ENCODE results near the gene XNDC1N. TPM values are rescaled to one million over a fixed set of nuclear protein-coding genes. Genes with fewer than 3 reads are reported as not detected.

Gene XNDC1N
- total and polyA plus RNA-seq, 4 experiments from 2014 or later, result 4.3 to 26.2 (median 14.9) TPM

DNA sequence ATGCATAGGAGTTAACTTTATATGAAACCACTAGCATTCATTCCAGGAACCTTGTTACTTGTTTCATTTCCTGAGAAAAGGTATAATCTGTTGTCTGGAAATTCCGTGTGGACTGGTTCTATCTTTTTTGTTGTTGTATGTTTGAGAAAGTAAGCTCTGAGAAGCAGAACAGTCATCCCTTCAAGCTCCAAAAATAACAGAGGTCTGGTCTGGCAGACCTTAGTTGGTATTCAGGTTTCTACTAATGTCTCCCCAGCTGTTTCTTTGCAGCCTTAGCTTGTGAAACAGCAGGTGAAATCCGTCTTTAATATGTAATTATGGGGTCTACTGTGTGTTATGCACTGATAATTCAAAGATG lies 2.8 kb upstream of the XNDC1N start:
- H3K9me3 Mint-ChIP-seq, result no peaks in the 10 kb centered on the region

DNA sequence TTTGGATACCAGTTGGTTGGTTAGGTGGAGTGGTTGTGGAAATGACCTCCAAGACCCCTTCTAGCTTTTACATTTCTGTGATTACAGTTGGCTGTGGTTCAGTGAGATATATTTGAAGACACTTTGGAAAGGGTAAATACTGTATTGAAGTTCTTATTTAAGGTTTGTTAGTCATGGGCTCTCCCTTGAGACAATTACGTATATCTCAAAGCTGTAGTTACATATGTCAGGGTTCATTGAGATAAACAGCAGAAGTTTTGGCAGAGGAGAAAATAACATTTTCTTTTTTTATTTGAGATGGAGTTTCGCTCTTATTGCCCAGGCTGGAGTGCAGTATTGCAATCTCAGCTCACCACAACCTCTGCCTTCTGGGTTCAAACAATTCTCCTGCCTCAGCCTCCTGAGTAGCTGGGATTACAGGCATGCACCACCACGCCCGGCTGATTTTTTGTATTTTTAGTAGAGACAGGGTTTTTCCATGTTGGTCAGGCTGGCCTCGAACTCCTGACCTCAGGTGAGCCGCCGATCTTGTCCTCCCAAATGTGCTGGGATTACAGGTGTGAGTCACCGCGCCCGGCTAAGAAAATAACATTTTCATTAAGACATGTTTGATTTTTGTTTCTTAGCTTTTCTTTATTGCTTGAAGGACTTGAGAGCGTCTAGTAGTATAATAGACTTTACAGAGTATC lies 2.3 kb upstream of the XNDC1N start:
- Mint-ChIP-seq H3K27me3 (no peaks in the 10 kb centered on the region), H3K27ac (peak overlapping the region in 2 of 7 donors; percentile 1 to 43), H3K9me3 (no peaks in the 10 kb centered on the region), H3K4me1 (peaks cover 46 to 67% (median 55%) of the 10 kb centered on the region in 4 donors), H3K4me3 (peak overlapping the region; percentile 57 to 100 (median 98)), H3K36me3 (peaks cover 0 to 16% of the 10 kb centered on the region in 2 donors)
- H3K9me3 ChIP-seq (ENCODE audit: control insufficient read depth in 1 of 2, low read length in 2 of 2), result no peaks in the 10 kb centered on the region
- H3K36me3 ChIP-seq (ENCODE audit: insufficient read depth, low read length), result no peaks in the 10 kb centered on the region
- no peak for DNase-seq
- no peak overlapping the region for H3K27ac ChIP-seq (ENCODE audit: low read depth, low read length)
- peaks cover 41% of the 10 kb centered on the region for H3K4me1 ChIP-seq (ENCODE audit: insufficient read depth, low read length)
- POLR2A ChIA-PET (ENCODE audit: partially characterized antibody), result no interaction called here
- CTCF ChIA-PET (ENCODE audit: partially characterized antibody), result interaction anchor here (1.1 kb wide), 1 partner anchor 95 kb away, joined by 3 read pairs; no protein-coding TSS in a partner anchor
- no peak overlapping the region for H3K4me3 ChIP-seq (ENCODE audit: low read length in 2 of 2)
- intact Hi-C loops (cut with micrococcal nuclease), result no loop called here
- no peaks in the 10 kb centered on the region for H3K27me3 ChIP-seq (ENCODE audit: insufficient read depth, low read length)

More for the DNA sequence above, 2.8 kb upstream of the XNDC1N start:
- no peaks in the 10 kb centered on the region for H3K27me3 ChIP-seq (ENCODE audit: insufficient read depth, low read length)
- POLR2A ChIA-PET (ENCODE audit: partially characterized antibody), result no interaction called here
- peaks cover 0 to 16% of the 10 kb centered on the region in 2 donors for H3K36me3 Mint-ChIP-seq
- no peak overlapping the region for H3K4me3 ChIP-seq (ENCODE audit: low read length in 2 of 2)
- peak overlapping the region in 1 of 7 donors; percentile 1 for H3K27ac Mint-ChIP-seq
- no peaks in the 10 kb centered on the region for H3K36me3 ChIP-seq (ENCODE audit: insufficient read depth, low read length)
- no peak for DNase-seq
- intact Hi-C loops (cut with micrococcal nuclease), result no loop called here
- H3K4me1 ChIP-seq (ENCODE audit: insufficient read depth, low read length), result peaks cover 41% of the 10 kb centered on the region
- H3K9me3 ChIP-seq (ENCODE audit: control insufficient read depth in 1 of 2, low read length in 2 of 2), result no peaks in the 10 kb centered on the region
- no peaks in the 10 kb centered on the region for H3K27me3 Mint-ChIP-seq
- H3K4me1 Mint-ChIP-seq, result peaks cover 45 to 67% (median 55%) of the 10 kb centered on the region in 4 donors
- H3K4me3 Mint-ChIP-seq, result peak overlapping the region in 3 of 8 donors; percentile 4 to 57 (median 46)
- CTCF ChIA-PET (ENCODE audit: partially characterized antibody), result interaction anchor here (1.1 kb wide), 1 partner anchor 94 kb away, joined by 3 read pairs; no protein-coding TSS in a partner anchor
- no peak overlapping the region for H3K27ac ChIP-seq (ENCODE audit: low read depth, low read length)

DNA sequence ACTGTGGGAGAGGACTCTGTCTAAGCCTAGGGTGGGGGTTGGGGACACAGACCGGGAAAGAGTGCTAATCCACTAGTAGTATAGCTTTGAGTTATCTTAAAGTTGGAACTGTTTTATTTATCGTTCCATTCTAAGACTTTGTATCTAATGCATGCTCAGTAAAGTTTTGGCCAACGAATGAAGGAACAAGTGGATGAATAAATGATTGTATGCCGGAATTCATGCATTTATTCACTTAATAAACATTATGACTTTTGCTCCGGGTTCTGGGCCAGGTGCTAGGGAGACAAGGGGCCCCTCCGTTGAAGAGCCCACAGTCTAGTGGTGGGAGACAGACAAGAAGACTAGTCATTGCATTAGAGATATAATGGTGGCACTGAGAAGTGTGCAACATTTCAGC lies 1.1 kb upstream of the XNDC1N start:
- DNase-seq, result no peak
- Mint-ChIP-seq H3K27ac (peak overlapping the region; percentile 92 to 100 (median 99)), H3K4me1 (peaks cover 45 to 65% (median 56%) of the 10 kb centered on the region in 4 donors), H3K9me3 (no peaks in the 10 kb centered on the region), H3K36me3 (peaks cover 0 to 17% of the 10 kb centered on the region in 2 donors), H3K27me3 (no peaks in the 10 kb centered on the region), H3K4me3 (peak overlapping the region; percentile 95 to 100 (median 98))
- H3K27ac ChIP-seq (ENCODE audit: low read depth, low read length), result peak overlapping the region; percentile 84
- peaks cover 41% of the 10 kb centered on the region for H3K4me1 ChIP-seq (ENCODE audit: insufficient read depth, low read length)
- no peaks in the 10 kb centered on the region for H3K36me3 ChIP-seq (ENCODE audit: insufficient read depth, low read length)
- H3K27me3 ChIP-seq (ENCODE audit: insufficient read depth, low read length), result no peaks in the 10 kb centered on the region
- H3K4me3 ChIP-seq (ENCODE audit: low read length in 2 of 2), result peak overlapping the region; percentile 92 to 96
- intact Hi-C loops (cut with micrococcal nuclease), result loop anchor here (2.0 to 5.0 kb wide), 3 partner anchors 117 to 503 kb away; partner anchors contain the start of gene CLPB
- CTCF ChIA-PET (ENCODE audit: partially characterized antibody), result interaction anchor here (1.2 to 2.1 kb wide), 3 partner anchors 15 to 501 kb away, joined by 3 to 7 read pairs (median 4); no protein-coding TSS in a partner anchor
- POLR2A ChIA-PET (ENCODE audit: partially characterized antibody), result interaction anchor here (0.9 to 2.9 kb wide), 10 partner anchors 9 to 477 kb away, joined by 4 to 33 read pairs (median 6); partner anchors contain the start of genes ANAPC15, IL18BP, INPPL1 and NADSYN1
- no peaks in the 10 kb centered on the region for H3K9me3 ChIP-seq (ENCODE audit: control insufficient read depth in 1 of 2, low read length in 2 of 2)

GRCh38 chr11:71928737-71929443 lies 496 bp upstream of the XNDC1N start, which contains the start of gene RNF121:
TSS of gene RNF121 (plus strand) at chr11:71929046. CDS start at chr11:71929062, 16 bp downstream.
- peak within 1 kb of the TSS; percentile 95 to 100 (median 98) for H3K4me3 Mint-ChIP-seq
- peaks cover 40 to 59% (median 50%) of the 10 kb centered on the region in 4 donors for H3K4me1 Mint-ChIP-seq
- H3K27me3 Mint-ChIP-seq, result no peaks in the 10 kb centered on the region
- Histone ChIP-seq H3K4me1 (ENCODE audit: insufficient read depth, low read length) (peaks cover 41% of the 10 kb centered on the region), H3K4me3 (ENCODE audit: low read length in 2 of 2) (peak within 1 kb of the TSS; percentile 92 to 96), H3K27ac (ENCODE audit: low read depth, low read length) (peak within 1 kb of the TSS; percentile 84), H3K27me3 (ENCODE audit: insufficient read depth, low read length) (no peaks in the 10 kb centered on the region), H3K9me3 (ENCODE audit: control insufficient read depth in 1 of 2, low read length in 2 of 2) (no peaks in the 10 kb centered on the region), H3K36me3 (ENCODE audit: insufficient read depth, low read length) (no peaks in the 10 kb centered on the region)
- ChIA-PET POLR2A (ENCODE audit: partially characterized antibody) (interaction anchor here (0.9 to 2.9 kb wide), 14 partner anchors 9 to 476 kb away, joined by 3 to 33 read pairs (median 6); partner anchors contain the start of genes ANAPC15, IL18BP, INPPL1 and LAMTOR1), CTCF (ENCODE audit: partially characterized antibody) (interaction anchor here (0.6 to 2.1 kb wide), 5 partner anchors 16 to 502 kb away, joined by 3 to 7 read pairs (median 4); no protein-coding TSS in a partner anchor)
- H3K36me3 Mint-ChIP-seq, result peaks cover 0 to 16% of the 10 kb centered on the region in 2 donors
- DNase-seq, result peak; percentile 96 to 99 (median 96)
- H3K9me3 Mint-ChIP-seq, result no peaks in the 10 kb centered on the region
- peak within 1 kb of the TSS; percentile 92 to 100 (median 99) for H3K27ac Mint-ChIP-seq
- intact Hi-C loops (cut with micrococcal nuclease), result loop anchor here (1.0 to 5.0 kb wide), 7 partner anchors 116 to 503 kb away; partner anchors contain the start of genes ANAPC15, CLPB, LAMTOR1 and LRRC51

DNA sequence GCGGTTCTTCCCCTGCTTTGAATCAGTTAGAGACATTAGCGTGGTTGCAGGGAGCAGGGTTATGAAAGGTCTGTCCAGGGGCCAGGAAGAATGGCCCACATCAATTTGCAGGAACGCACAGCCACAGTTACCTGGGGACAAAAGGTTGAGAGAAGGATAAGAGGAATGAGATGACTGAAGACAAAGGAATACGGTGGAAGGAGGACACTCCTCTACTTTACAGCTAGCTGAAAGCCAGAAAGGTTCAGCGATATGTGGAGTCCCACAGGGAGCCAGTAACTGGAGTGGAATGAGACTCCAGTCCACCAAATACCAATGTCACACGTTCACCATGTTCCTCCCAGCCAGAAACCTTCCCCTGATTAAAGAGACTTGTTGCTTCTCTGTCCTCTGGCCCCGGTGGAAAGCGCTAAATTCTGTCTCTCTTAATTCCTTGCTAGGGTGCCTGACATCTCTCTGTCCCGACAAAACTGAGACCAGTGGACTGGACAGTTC lies 10.7 kb downstream of the XNDC1N start:
- Mint-ChIP-seq H3K4me1 (peaks cover 0 to 2% (median 0%) of the 10 kb centered on the region in 4 donors), H3K27ac (no peak overlapping the region), H3K4me3 (no peak overlapping the region), H3K9me3 (no peaks in the 10 kb centered on the region), H3K27me3 (no peaks in the 10 kb centered on the region), H3K36me3 (peaks cover 45 to 55% of the 10 kb centered on the region in 2 donors)
- intact Hi-C loops (cut with micrococcal nuclease), result no loop called here
- Histone ChIP-seq H3K4me3 (ENCODE audit: low read length in 2 of 2) (no peak overlapping the region), H3K9me3 (ENCODE audit: control insufficient read depth in 1 of 2, low read length in 2 of 2) (no peaks in the 10 kb centered on the region), H3K27me3 (ENCODE audit: insufficient read depth, low read length) (no peaks in the 10 kb centered on the region), H3K4me1 (ENCODE audit: insufficient read depth, low read length) (no peaks in the 10 kb centered on the region), H3K27ac (ENCODE audit: low read depth, low read length) (no peak overlapping the region), H3K36me3 (ENCODE audit: insufficient read depth, low read length) (peaks cover 23% of the 10 kb centered on the region)
- POLR2A ChIA-PET (ENCODE audit: partially characterized antibody), result no interaction called here
- DNase-seq, result no peak
- CTCF ChIA-PET (ENCODE audit: partially characterized antibody), result no interaction called here

GRCh38 chr11:71914617-71915189 lies 13.7 kb downstream of the XNDC1N start:
- intact Hi-C loops (cut with micrococcal nuclease), result no loop called here
- no peak for DNase-seq
- Histone ChIP-seq H3K27ac (ENCODE audit: low read depth, low read length) (no peak overlapping the region), H3K36me3 (ENCODE audit: insufficient read depth, low read length) (peaks cover 23% of the 10 kb centered on the region), H3K9me3 (ENCODE audit: control insufficient read depth in 1 of 2, low read length in 2 of 2) (no peaks in the 10 kb centered on the region), H3K27me3 (ENCODE audit: insufficient read depth, low read length) (no peaks in the 10 kb centered on the region), H3K4me3 (ENCODE audit: low read length in 2 of 2) (no peak overlapping the region), H3K4me1 (ENCODE audit: insufficient read depth, low read length) (no peaks in the 10 kb centered on the region)
- ChIA-PET CTCF (ENCODE audit: partially characterized antibody) (no interaction called here), POLR2A (ENCODE audit: partially characterized antibody) (no interaction called here)
- H3K9me3 Mint-ChIP-seq, result no peaks in the 10 kb centered on the region
- H3K4me3 Mint-ChIP-seq, result no peak overlapping the region
- H3K36me3 Mint-ChIP-seq, result peaks cover 61 to 72% of the 10 kb centered on the region in 2 donors
- H3K27ac Mint-ChIP-seq, result no peak overlapping the region
- peaks cover 0 to 2% (median 0%) of the 10 kb centered on the region in 4 donors for H3K4me1 Mint-ChIP-seq
- H3K27me3 Mint-ChIP-seq, result no peaks in the 10 kb centered on the region

All from CD4-positive, alpha-beta memory T cell (primary cell).